GM13976 (cell line): ENCODE data around the gene MBTPS2.

Source experiments
- DNase-seq: peaks from one replicate; pipeline ENCODE4 v3.0.0; 2012; ENCODE audit warnings: low spot score
- in situ Hi-C: fragments of 300-500 bp; cut with MboI; formaldehyde crosslinking; loops from one replicate; pipeline ENCODE4 v1.12.0; 2022; ENCODE audit warnings: low sequenced_read_pairs, mixed read lengths, inconsistent platforms; ENCODE audit not compliant: unreplicated experiment
- TF ChIP-seq, protein P1 (sequence below): IDR thresholded peaks from 2 replicates; pipeline ENCODE4 v1.5.1; 2012; ENCODE audit warnings: borderline replicate concordance, mild to moderate bottlenecking; ENCODE audit not compliant: insufficient read depth; ENCODE audit errors: extremely low read depth, missing control alignments, control extremely low read depth

The MBTPS2 gene

DNA sequence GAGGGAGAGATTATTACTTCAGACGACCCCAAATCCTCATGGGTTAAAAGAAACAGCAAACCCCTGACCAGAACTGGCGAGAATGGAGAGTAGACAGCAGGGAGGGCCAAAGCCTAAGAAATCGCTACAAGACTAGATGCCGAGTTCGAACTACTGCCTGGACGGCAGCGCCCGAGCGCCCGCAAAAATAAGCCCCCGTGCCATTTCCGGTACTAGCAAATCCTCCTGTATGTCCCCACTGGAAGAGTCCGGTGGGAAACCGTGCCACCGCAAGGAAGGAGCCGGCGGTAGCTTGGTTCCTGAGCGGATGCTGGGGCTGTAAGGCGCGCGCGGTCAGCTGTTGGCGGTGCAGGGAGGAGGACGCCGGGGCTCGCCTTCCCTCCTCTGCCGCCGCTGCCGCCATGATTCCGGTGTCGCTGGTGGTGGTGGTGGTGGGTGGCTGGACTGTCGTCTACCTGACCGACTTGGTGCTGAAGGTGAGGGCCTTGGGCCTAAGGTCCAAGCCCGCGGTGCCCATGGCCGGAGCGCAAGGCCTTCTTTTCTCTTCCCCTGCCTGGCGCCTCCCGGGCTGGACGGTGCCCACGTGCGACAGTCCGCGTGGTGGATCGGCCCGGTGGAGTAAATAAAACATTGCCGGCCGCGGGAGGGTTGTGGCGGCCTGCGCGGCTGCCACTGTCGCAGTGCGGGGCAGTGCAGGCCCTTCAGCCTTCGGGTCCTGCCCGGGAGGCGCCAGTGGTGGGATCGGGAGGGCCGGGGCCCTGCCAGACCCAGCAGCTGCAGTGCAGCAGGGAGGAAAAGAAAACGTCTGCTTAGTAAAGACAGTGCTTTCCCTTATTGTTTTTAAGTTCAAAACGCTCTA lies at the start of gene MBTPS2:
TSS of gene MBTPS2 (plus strand) at position 284 of the 859 bp plus-strand sequence. CDS start at position 402, 118 bp downstream.
- TF ChIP-seq, protein P1, sequence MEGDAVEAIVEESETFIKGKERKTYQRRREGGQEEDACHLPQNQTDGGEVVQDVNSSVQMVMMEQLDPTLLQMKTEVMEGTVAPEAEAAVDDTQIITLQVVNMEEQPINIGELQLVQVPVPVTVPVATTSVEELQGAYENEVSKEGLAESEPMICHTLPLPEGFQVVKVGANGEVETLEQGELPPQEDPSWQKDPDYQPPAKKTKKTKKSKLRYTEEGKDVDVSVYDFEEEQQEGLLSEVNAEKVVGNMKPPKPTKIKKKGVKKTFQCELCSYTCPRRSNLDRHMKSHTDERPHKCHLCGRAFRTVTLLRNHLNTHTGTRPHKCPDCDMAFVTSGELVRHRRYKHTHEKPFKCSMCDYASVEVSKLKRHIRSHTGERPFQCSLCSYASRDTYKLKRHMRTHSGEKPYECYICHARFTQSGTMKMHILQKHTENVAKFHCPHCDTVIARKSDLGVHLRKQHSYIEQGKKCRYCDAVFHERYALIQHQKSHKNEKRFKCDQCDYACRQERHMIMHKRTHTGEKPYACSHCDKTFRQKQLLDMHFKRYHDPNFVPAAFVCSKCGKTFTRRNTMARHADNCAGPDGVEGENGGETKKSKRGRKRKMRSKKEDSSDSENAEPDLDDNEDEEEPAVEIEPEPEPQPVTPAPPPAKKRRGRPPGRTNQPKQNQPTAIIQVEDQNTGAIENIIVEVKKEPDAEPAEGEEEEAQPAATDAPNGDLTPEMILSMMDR, result no peak
- in situ Hi-C loops, result no loop called here
- peak; percentile 61 for DNase-seq

DNA sequence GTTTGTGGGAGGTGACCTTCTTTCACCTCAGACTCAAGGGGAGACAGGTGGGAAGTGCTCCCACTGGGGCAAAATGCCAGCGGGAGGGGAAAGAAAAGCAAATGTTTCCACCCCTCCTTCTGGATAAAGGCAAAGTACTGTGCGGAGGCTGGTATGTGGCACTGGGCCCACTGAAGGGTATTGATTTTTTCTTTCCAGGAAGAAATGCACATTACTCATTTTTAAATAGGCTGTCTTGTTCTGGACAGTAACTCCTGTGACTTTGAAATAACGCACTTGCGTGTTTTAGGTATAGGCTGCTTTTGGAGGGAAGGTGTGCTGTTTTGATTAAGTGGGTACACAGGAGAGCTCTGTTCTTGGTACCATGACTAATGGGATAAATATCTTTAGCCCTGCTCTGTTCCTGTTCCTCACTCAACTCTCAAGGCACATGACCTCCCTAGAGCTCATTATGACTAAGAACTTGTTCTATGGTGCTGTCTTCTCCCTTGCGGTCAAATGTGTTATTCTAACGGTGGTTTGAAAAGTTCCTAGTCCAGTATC lies 40.7 kb upstream of the MBTPS2 start:
- TF ChIP-seq, protein P1, result no peak
- in situ Hi-C loops, result no loop called here
- DNase-seq, result no peak

DNA sequence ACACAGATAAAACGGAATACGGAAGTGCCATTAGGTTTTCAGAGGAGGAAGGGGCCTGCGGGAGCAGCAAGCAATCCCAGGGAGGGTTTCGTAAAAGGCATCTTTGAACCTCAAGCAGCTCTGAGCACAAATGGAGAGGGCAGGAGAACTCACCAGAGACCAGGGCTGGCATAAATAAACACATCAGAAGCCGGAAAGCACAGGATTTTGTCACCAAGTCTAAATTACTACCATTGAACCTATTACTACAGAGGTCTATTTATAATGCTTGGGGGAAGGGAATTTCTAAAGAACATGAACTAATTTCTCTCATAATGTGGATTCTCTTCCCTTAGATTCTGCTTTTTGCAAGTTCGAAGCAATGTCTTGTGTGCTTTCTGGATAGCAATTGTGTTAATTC lies 39.6 kb upstream of the MBTPS2 start:
- TF ChIP-seq, protein P1, result no peak
- no peak for DNase-seq
- in situ Hi-C loops, result no loop called here

DNA sequence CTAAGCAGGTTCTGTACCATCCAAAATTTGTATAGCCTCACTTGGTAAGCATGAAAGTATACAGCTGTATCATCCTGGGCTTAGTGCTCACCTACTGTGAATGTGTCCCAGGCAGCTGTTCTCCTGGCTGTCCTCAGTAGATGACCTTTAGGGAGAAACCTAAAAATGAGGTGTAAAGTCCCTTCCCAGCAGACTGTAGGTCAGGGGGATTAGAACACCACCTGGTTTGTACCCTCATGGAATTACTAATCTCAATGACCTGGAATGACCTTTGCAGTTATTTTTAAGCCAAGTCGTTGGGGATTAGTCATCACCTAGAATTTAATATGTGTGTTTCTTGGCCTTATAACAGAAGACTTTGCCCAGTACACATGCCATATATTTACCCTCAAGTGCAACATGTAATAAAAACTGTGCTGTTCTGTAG lies 39.1 kb upstream of the MBTPS2 start:
- TF ChIP-seq, protein P1, result no peak
- in situ Hi-C loops, result no loop called here
- DNase-seq, result no peak

DNA sequence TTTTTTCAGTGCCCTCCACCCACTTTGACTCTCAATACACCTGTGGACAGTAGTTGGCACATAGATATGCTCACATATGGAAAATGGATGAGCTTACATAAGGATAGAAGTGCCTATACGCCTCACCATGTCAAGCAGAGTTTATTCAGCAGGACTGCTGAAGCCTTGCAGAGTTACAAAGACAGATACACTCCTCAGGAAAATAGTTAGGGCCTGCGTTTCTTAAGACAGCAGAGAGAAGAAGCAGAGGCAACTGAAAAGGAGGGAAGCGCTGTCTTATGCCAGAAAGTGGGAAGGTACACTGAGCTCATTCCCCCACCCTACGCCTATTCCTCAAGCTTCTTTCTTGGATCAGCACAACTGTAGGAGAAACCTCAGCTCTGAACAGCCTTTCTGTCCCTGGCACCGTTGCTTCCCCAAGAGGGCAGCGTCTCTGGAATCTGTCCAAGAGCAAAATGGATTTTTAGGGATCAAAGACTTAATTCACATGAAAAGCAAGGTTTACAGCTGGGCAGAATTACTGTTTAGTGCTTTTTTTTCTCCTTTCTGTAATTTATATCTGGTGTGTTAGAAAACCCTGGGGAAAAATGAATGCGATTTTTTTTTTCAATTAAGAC lies 37.3 kb upstream of the MBTPS2 start:
- TF ChIP-seq, protein P1, result no peak
- in situ Hi-C loops, result no loop called here
- no peak for DNase-seq

DNA sequence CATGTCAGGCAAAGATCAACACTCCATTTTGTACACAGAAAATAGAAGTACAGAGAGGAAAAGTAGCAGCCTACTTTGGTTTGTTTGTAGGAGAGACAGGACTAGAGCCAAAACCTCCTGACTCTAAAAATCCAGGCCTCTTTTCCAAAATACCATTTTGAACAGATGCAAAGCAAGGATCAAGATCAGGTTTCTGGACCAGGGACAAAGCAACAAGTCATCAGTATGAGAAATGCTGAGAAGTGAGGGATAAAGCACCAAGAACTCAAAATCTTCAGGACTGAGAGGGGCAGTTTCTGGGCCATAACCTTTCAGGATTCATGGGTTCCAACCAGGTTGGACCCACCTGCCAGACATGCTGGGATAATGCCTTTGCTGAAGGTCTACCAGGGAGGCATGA lies 36.6 kb upstream of the MBTPS2 start:
- TF ChIP-seq, protein P1, result no peak
- no peak for DNase-seq
- in situ Hi-C loops, result no loop called here
